ENCODE results near the gene NMT2. TPM values are rescaled to one million over a fixed set of nuclear protein-coding genes. Genes with fewer than 3 reads are reported as not detected.

Gene NMT2
- total and polyA plus RNA-seq, 10 of the 15 experiments (the other 5 are each of a cell fraction or from before 2014, with no cell fraction given), result 4.9 to 12.0 (median 9.2) TPM

DNA sequence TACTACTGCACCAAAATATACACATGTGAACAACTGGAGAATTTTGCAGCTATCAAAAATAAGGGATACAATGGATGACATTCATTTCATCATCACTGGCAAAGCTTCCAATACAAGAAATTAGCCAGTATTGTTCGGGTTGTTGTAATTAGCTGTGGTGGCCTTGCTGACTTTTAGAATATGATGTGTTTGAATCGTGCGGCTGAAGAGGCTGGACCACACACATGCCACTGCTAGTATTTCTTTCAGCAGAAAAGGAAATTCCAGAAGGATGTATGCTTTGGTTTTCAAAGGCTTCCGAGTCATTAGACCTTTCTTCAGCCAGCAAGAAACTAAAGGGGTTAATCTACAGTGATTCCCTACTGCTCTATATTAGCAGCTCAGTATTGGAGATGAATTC, 54.7 kb downstream of the NMT2 start (continued):
- TF ChIP-seq, protein P1, sequence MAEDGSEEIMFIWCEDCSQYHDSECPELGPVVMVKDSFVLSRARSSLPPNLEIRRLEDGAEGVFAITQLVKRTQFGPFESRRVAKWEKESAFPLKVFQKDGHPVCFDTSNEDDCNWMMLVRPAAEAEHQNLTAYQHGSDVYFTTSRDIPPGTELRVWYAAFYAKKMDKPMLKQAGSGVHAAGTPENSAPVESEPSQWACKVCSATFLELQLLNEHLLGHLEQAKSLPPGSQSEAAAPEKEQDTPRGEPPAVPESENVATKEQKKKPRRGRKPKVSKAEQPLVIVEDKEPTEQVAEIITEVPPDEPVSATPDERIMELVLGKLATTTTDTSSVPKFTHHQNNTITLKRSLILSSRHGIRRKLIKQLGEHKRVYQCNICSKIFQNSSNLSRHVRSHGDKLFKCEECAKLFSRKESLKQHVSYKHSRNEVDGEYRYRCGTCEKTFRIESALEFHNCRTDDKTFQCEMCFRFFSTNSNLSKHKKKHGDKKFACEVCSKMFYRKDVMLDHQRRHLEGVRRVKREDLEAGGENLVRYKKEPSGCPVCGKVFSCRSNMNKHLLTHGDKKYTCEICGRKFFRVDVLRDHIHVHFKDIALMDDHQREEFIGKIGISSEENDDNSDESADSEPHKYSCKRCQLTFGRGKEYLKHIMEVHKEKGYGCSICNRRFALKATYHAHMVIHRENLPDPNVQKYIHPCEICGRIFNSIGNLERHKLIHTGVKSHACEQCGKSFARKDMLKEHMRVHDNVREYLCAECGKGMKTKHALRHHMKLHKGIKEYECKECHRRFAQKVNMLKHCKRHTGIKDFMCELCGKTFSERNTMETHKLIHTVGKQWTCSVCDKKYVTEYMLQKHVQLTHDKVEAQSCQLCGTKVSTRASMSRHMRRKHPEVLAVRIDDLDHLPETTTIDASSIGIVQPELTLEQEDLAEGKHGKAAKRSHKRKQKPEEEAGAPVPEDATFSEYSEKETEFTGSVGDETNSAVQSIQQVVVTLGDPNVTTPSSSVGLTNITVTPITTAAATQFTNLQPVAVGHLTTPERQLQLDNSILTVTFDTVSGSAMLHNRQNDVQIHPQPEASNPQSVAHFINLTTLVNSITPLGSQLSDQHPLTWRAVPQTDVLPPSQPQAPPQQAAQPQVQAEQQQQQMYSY (CRISPR knock-in tag; IDR thresholded peaks at IDR 0.05), result no peak
- TF ChIP-seq, protein P2, sequence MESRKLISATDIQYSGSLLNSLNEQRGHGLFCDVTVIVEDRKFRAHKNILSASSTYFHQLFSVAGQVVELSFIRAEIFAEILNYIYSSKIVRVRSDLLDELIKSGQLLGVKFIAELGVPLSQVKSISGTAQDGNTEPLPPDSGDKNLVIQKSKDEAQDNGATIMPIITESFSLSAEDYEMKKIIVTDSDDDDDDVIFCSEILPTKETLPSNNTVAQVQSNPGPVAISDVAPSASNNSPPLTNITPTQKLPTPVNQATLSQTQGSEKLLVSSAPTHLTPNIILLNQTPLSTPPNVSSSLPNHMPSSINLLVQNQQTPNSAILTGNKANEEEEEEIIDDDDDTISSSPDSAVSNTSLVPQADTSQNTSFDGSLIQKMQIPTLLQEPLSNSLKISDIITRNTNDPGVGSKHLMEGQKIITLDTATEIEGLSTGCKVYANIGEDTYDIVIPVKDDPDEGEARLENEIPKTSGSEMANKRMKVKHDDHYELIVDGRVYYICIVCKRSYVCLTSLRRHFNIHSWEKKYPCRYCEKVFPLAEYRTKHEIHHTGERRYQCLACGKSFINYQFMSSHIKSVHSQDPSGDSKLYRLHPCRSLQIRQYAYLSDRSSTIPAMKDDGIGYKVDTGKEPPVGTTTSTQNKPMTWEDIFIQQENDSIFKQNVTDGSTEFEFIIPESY (IDR thresholded peaks at IDR 0.05), result no peak
- TF ChIP-seq NFYB (IDR thresholded peaks at IDR 0.05; ENCODE audit: insufficient read depth, low read depth, low read length), result no peak
- TF ChIP-seq RAD51 (IDR thresholded peaks at IDR 0.05), result no peak

DNA sequence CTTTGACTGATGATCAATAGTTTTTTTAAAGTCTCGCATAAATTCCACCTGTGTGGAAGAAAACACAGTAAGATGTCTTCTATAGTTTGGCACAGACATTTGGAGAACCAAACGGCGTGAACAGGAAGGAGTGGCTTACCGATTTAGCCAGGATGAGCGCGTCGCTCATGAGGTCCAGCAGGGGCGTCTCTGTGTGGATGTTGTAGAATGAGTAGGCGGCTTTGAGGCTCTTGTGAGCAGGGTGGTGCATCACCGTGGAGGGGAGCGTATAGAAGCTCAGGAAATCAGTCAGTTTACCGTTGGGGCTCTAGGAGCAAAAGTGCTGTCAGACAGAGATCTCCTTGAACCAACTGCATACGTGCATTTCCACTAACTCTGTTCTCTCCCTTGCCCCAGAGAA, 55.8 kb downstream of the NMT2 start:
- FAIRE-seq, result no peak
- no peaks in the 10 kb centered on the region for H3K4me1 ChIP-seq (ENCODE audit: control insufficient read depth, insufficient read depth, low read length)
- RAD21 ChIA-PET (ENCODE audit: unreplicated experiment), result no interaction called here
- H3K27me3 ChIP-seq (replicated peaks in 1 of 2; ENCODE audit: control insufficient read depth in 2 of 2, insufficient read depth in 2 of 2, low read length in 1 of 2), result no peaks in the 10 kb centered on the region
- intact Hi-C loops (cut with micrococcal nuclease; ENCODE audit: unreplicated experiment) (no loop called here), in situ Hi-C loops (cut with MboI) (no loop called here)
- no peak overlapping the region for H3K4me2 ChIP-seq (ENCODE audit: control insufficient read depth, insufficient read depth)
- H3K9ac ChIP-seq (ENCODE audit: control insufficient read depth, insufficient read depth, low read length), result no peak overlapping the region
- DNase-seq (ENCODE audit: low read depth, low spot score), result no peak
- H3K27ac ChIP-seq (ENCODE audit: control insufficient read depth, insufficient read depth), result no peak overlapping the region
- SMC1A ChIA-PET (ENCODE audit: uncharacterized antibody, unreplicated experiment), result no interaction called here
- POLR2A ChIA-PET, result no interaction called here
- no TSS peak for BruUV-seq (replicated peaks)
- H4K20me1 ChIP-seq (ENCODE audit: control insufficient read depth, insufficient read depth), result no peaks in the 10 kb centered on the region
- H3K9me3 ChIP-seq (replicated peaks; ENCODE audit: control insufficient read depth, insufficient read depth, low read length), result no peaks in the 10 kb centered on the region
- no peaks in the 10 kb centered on the region for H3K36me3 ChIP-seq (ENCODE audit: control insufficient read depth in 2 of 2, insufficient read depth in 2 of 2, low read length in 1 of 2)
- WGBS (ENCODE audit: insufficient coverage, insufficient replicate concordance, low lambda C conversion rate, missing lambda C conversion rate), result 97% methylated on average over 13 of the region's 13 CpGs
- no peaks in the 10 kb centered on the region for H3K79me2 ChIP-seq (ENCODE audit: control insufficient read depth, insufficient read depth, low read length)
- ATAC-seq, result no peak
- no peak overlapping the region for H3K4me3 ChIP-seq
- H2AFZ ChIP-seq (ENCODE audit: control insufficient read depth, low read depth, low read length), result no peak overlapping the region
- CTCF ChIA-PET, result no interaction called here
- no peak for TF ChIP-seq YBX1 (IDR thresholded peaks at IDR 0.05)
- TF ChIP-seq TCF7 (IDR thresholded peaks at IDR 0.05; ENCODE audit: borderline replicate concordance), result no peak
- no peak for TF ChIP-seq TBL1XR1 (IDR thresholded peaks at IDR 0.05; ENCODE audit: low read depth, low read length)
- TF ChIP-seq EZH2 (IDR thresholded peaks at IDR 0.05; ENCODE audit: borderline replicate concordance, control insufficient read depth, low read depth, low read length), result no peak
- no peak for TF ChIP-seq YY1 (IDR thresholded peaks at IDR 0.05; ENCODE audit: low read depth, low read length)
- no peak for TF ChIP-seq NFXL1 (IDR thresholded peaks at IDR 0.05; ENCODE audit: borderline replicate concordance)
- TF ChIP-seq, protein P3, sequence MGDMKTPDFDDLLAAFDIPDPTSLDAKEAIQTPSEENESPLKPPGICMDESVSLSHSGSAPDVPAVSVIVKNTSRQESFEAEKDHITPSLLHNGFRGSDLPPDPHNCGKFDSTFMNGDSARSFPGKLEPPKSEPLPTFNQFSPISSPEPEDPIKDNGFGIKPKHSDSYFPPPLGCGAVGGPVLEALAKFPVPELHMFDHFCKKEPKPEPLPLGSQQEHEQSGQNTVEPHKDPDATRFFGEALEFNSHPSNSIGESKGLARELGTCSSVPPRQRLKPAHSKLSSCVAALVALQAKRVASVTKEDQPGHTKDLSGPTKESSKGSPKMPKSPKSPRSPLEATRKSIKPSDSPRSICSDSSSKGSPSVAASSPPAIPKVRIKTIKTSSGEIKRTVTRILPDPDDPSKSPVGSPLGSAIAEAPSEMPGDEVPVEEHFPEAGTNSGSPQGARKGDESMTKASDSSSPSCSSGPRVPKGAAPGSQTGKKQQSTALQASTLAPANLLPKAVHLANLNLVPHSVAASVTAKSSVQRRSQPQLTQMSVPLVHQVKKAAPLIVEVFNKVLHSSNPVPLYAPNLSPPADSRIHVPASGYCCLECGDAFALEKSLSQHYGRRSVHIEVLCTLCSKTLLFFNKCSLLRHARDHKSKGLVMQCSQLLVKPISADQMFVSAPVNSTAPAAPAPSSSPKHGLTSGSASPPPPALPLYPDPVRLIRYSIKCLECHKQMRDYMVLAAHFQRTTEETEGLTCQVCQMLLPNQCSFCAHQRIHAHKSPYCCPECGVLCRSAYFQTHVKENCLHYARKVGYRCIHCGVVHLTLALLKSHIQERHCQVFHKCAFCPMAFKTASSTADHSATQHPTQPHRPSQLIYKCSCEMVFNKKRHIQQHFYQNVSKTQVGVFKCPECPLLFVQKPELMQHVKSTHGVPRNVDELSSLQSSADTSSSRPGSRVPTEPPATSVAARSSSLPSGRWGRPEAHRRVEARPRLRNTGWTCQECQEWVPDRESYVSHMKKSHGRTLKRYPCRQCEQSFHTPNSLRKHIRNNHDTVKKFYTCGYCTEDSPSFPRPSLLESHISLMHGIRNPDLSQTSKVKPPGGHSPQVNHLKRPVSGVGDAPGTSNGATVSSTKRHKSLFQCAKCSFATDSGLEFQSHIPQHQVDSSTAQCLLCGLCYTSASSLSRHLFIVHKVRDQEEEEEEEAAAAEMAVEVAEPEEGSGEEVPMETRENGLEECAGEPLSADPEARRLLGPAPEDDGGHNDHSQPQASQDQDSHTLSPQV (IDR thresholded peaks at IDR 0.05), result no peak
- no peak for TF ChIP-seq ZBED1 (IDR thresholded peaks at IDR 0.05; ENCODE audit: borderline replicate concordance)
- no peak for TF ChIP-seq IKZF2 (IDR thresholded peaks at IDR 0.05)
- TF ChIP-seq ZNF207 (IDR thresholded peaks at IDR 0.05; ENCODE audit: borderline replicate concordance), result no peak
- no peak for TF ChIP-seq ZNF217 (IDR thresholded peaks at IDR 0.05)

Data from GM12878 (cell line).